HEK293 (cell line): Measurements from ENCODE around the gene ATP11C.

ENCODE experiments used
- CTCF ChIA-PET: fragments of 350-600 bp; formaldehyde crosslinking; extraction: SDS; loops from one replicate; lab custom pipeline; 2021; ENCODE audit warnings: antibody characterized with exemption; lab: Yijun Ruan, JAX
- POLR2A ChIA-PET: fragments of 300-600 bp; formaldehyde crosslinking; extraction: SDS; loops from one replicate; lab custom pipeline; 2020; ENCODE audit warnings: antibody characterized with exemption, inconsistent platforms; lab: Yijun Ruan, JAX
- H3K27ac ChIP-seq: fragments of 200-500 bp; sonication (Bioruptor generic); 2 replicates; pipeline ENCODE4 v1.5.1; 2014; ENCODE audit warnings: low read depth, low read length, control low read depth, inconsistent platforms; ENCODE audit errors: extremely low read depth
- H3K36me3 ChIP-seq, 2 experiments: fragments of 200-500 bp in 1 of 2; sonication (Bioruptor generic) in 1 of 2; 1 replicate in 1 of 2; 2 replicates in 1 of 2; pipeline ENCODE4 v1.5.1; 2014 to 2017; ENCODE audit warnings: inconsistent platforms in 2 of 2, low read length in 2 of 2; ENCODE audit not compliant: control insufficient read depth in 2 of 2, insufficient read depth in 1 of 2
- H3K4me1 ChIP-seq: fragments of 200-500 bp; sonication (Bioruptor generic); 2 replicates; pipeline ENCODE4 v1.5.1; 2014; ENCODE audit warnings: mild to moderate bottlenecking, low read length, inconsistent platforms; ENCODE audit not compliant: control insufficient read depth, insufficient read depth
- H3K4me3 ChIP-seq: 2 replicates; pipeline ENCODE4 v1.5.1; 2011; ENCODE audit warnings: low read depth, mild to moderate bottlenecking, control low read depth, low read length, moderate library complexity
- H3K9me3 ChIP-seq: fragments of 200-500 bp; sonication (Bioruptor generic); 2 replicates; pipeline ENCODE4 v1.5.1; 2014; ENCODE audit warnings: low read depth, low read length, inconsistent platforms; ENCODE audit not compliant: control insufficient read depth, insufficient read depth
- GLI2 ChIP-seq: fragments of 450-650 bp; formaldehyde crosslinking; IDR thresholded peaks from 2 replicates; pipeline ENCODE4; 2017; ENCODE audit warnings: missing biosample characterization, missing genetic modification characterization, low read depth, borderline replicate concordance
- HOXD13 ChIP-seq: sonication (generic); formaldehyde crosslinking; IDR thresholded peaks from 2 replicates; pipeline ENCODE4 v1.8.0; 2022; ENCODE audit warnings: missing genetic modification reagents, borderline replicate concordance
- KLF10 ChIP-seq: fragments of 450-650 bp; IDR thresholded peaks from 2 replicates; pipeline ENCODE4 v1.5.1; 2018; ENCODE audit warnings: missing biosample characterization, mild to moderate bottlenecking, missing genetic modification characterization
- MZF1 ChIP-seq: fragments of 450-650 bp; formaldehyde crosslinking; IDR thresholded peaks from 2 replicates; pipeline ENCODE4 v1.5.1; 2017; ENCODE audit warnings: missing biosample characterization, missing genetic modification characterization, borderline replicate concordance
- OSR2 ChIP-seq: fragments of 450-650 bp; formaldehyde crosslinking; IDR thresholded peaks from 2 replicates; pipeline ENCODE4 v1.5.1; 2016; ENCODE audit warnings: missing biosample characterization, missing genetic modification characterization
- PATZ1 ChIP-seq: fragments of 450-650 bp; formaldehyde crosslinking; IDR thresholded peaks from 2 replicates; pipeline ENCODE4 v1.5.1; 2016; ENCODE audit warnings: missing biosample characterization, missing genetic modification characterization
- PRDM1 ChIP-seq: fragments of 450-650 bp; formaldehyde crosslinking; IDR thresholded peaks from 2 replicates; pipeline ENCODE4; 2016; ENCODE audit warnings: missing biosample characterization, missing genetic modification characterization
- ZBTB17 ChIP-seq: fragments of 450-650 bp; formaldehyde crosslinking; IDR thresholded peaks from 2 replicates; pipeline ENCODE4 v1.5.1; 2016; ENCODE audit warnings: missing biosample characterization, missing genetic modification characterization
- ZNF169 ChIP-seq: fragments of 450-650 bp; formaldehyde crosslinking; IDR thresholded peaks from 2 replicates; pipeline ENCODE4 v1.5.1; 2016; ENCODE audit warnings: missing biosample characterization, missing genetic modification characterization
- ZNF223 ChIP-seq: fragments of 450-650 bp; formaldehyde crosslinking; IDR thresholded peaks from 2 replicates; pipeline ENCODE4 v1.5.1; 2016; ENCODE audit warnings: missing biosample characterization, missing genetic modification characterization
- ZNF24 ChIP-seq: fragments of 450-650 bp; formaldehyde crosslinking; IDR thresholded peaks from 2 replicates; pipeline ENCODE4 v1.5.1; 2016; ENCODE audit warnings: missing biosample characterization, missing genetic modification characterization
- ZNF311 ChIP-seq: fragments of 450-650 bp; formaldehyde crosslinking; IDR thresholded peaks from 2 replicates; pipeline ENCODE4 v1.5.1; 2017; ENCODE audit warnings: missing biosample characterization, missing genetic modification characterization, borderline replicate concordance
- ZNF404 ChIP-seq: fragments of 450-650 bp; formaldehyde crosslinking; IDR thresholded peaks from 2 replicates; pipeline ENCODE4 v1.5.1; 2017; ENCODE audit warnings: missing biosample characterization, missing genetic modification characterization
- ZNF518A ChIP-seq: fragments of 450-650 bp; formaldehyde crosslinking; conservative IDR thresholded peaks from 2 replicates; pipeline ENCODE4 v1.5.1; 2016; ENCODE audit warnings: low read depth, missing biosample characterization, missing genetic modification characterization
- ZNF558 ChIP-seq: fragments of 450-650 bp; formaldehyde crosslinking; IDR thresholded peaks from 2 replicates; pipeline ENCODE4 v1.5.1; 2016; ENCODE audit warnings: missing biosample characterization, missing genetic modification characterization
- ZNF626 ChIP-seq: fragments of 450-650 bp; sonication (Bioruptor Pico); formaldehyde crosslinking; IDR thresholded peaks from 2 replicates; pipeline ENCODE4 v1.5.1; 2018; ENCODE audit warnings: missing biosample characterization, missing genetic modification characterization, inconsistent platforms
- ZNF670 ChIP-seq: fragments of 450-650 bp; formaldehyde crosslinking; IDR thresholded peaks from 2 replicates; pipeline ENCODE4 v1.5.1; 2016; ENCODE audit warnings: missing biosample characterization, missing genetic modification characterization, low read depth
- ZNF704 ChIP-seq: fragments of 450-650 bp; formaldehyde crosslinking; IDR thresholded peaks from 2 replicates; pipeline ENCODE4 v1.5.1; 2016; ENCODE audit warnings: missing biosample characterization, missing genetic modification characterization
- ZSCAN16 ChIP-seq: fragments of 450-650 bp; formaldehyde crosslinking; IDR thresholded peaks from 2 replicates; pipeline ENCODE4 v1.5.1; 2016; ENCODE audit warnings: missing biosample characterization, missing genetic modification characterization
- ZSCAN23 ChIP-seq: fragments of 450-650 bp; formaldehyde crosslinking; IDR thresholded peaks from 2 replicates; pipeline ENCODE4 v1.5.1; 2016; ENCODE audit warnings: missing biosample characterization, missing genetic modification characterization
- TF ChIP-seq, protein P1 (sequence below): fragments of 450-650 bp; formaldehyde crosslinking; IDR thresholded peaks from 2 replicates; pipeline ENCODE4 v1.5.1; 2016; ENCODE audit warnings: missing biosample characterization, missing genetic modification characterization

Gene ATP11C

GRCh38 chrX:139932901-139933796 is at the start of gene ATP11C (continued):
- no peak for TF ChIP-seq GLI2 (tag by site-specific recombination)
- no peak for TF ChIP-seq ZNF24
- no peak for TF ChIP-seq ZNF404 (tag by site-specific recombination)
- peak; percentile 13; the same call in 1 of the 2 replicates for TF ChIP-seq ZNF558 (tag by site-specific recombination)
- no peak for TF ChIP-seq OSR2 (tag by site-specific recombination)
- TF ChIP-seq PRDM1 (tag by site-specific recombination): peak; percentile 53; the same call in 1 of the 2 replicates
- TF ChIP-seq, protein P1, sequence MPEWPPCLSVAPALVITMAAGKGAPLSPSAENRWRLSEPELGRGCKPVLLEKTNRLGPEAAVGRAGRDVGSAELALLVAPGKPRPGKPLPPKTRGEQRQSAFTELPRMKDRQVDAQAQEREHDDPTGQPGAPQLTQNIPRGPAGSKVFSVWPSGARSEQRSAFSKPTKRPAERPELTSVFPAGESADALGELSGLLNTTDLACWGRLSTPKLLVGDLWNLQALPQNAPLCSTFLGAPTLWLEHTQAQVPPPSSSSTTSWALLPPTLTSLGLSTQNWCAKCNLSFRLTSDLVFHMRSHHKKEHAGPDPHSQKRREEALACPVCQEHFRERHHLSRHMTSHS: no peak
- TF ChIP-seq HOXD13 (CRISPR knock-in tag): no peak
- 0 out of 2 replicates have a peak, but pooled peaks have one; percentile 14 for TF ChIP-seq ZBTB17 (tag by site-specific recombination)
- no peak for TF ChIP-seq MZF1 (tag by site-specific recombination)

- H3K4me3 ChIP-seq: no peak overlapping the region
- no peaks in the 10 kb centered on the region for H3K36me3 ChIP-seq
- no peak overlapping the region for H3K27ac ChIP-seq
- TF ChIP-seq ZNF518A (no peak), ZSCAN16 (no peak), ZSCAN23 (tag by site-specific recombination) (no peak), ZNF670 (tag by site-specific recombination) (no peak), ZNF311 (no peak)
- TF ChIP-seq, all 188 proteins: peak for 0
- Histone ChIP-seq H3K9me3 (no peaks in the 10 kb centered on the region; the same call in 1 of the 2 replicates), H3K4me1 (no peaks in the 10 kb centered on the region)
- ChIA-PET CTCF (interaction anchor here (0.6 kb wide), 1 partner anchor 26 kb away, joined by 3 read pairs; no protein-coding TSS in a partner anchor), POLR2A (no interaction called here)
Measured at GRCh38 chrX:139974471-139974870, 41.6 kb upstream of the ATP11C start.

GRCh38 chrX:139972629-139973624 is 40.1 kb upstream of the ATP11C start:
- no peaks in the 10 kb centered on the region; the same call in 1 of the 2 replicates for H3K9me3 ChIP-seq
- H3K4me1 ChIP-seq: no peaks in the 10 kb centered on the region
- TF ChIP-seq ZNF169 (tag by site-specific recombination) (no peak), ZNF704 (tag by site-specific recombination) (no peak), OSR2 (tag by site-specific recombination) (no peak), KLF10 (tag by site-specific recombination) (no peak), ZNF223 (no peak), ZNF626 (no peak), PATZ1 (tag by site-specific recombination) (no peak)
- H3K27ac ChIP-seq: no peak overlapping the region
- ChIA-PET POLR2A (no interaction called here), CTCF (interaction anchor here (0.6 kb wide), 1 partner anchor 822 kb away, joined by 8 read pairs; no protein-coding TSS in a partner anchor)
- H3K36me3 ChIP-seq: no peaks in the 10 kb centered on the region
- no peak overlapping the region for H3K4me3 ChIP-seq
